IMR-90 (cell line): ENCODE results near the gene ARHGAP28. TPM values are rescaled to one million over a fixed set of nuclear protein-coding genes. Genes with fewer than 3 reads are reported as not detected.

Experiments
- ATAC-seq: fragments of 200-7000 bp; cut with Tn5 transposase; 2 replicates; pipeline ENCODE4 v1.9.1; 2020; ENCODE audit warnings: low read depth, mild to moderate bottlenecking, moderate library complexity
- BruUV-seq: library from RNA; stranded (reverse); fragments of 400-500 nt; replicated peaks from 2 replicates; lab custom pipeline; 2021; lab: Mats Ljungman, UMichigan
- CTCF ChIA-PET: fragments of 300-600 bp; formaldehyde crosslinking; extraction: SDS; loops from one replicate; lab custom pipeline; 2021; ENCODE audit warnings: antibody characterized with exemption; lab: Yijun Ruan, JAX
- POLR2A ChIA-PET: fragments of 300-600 bp; sonication (Branson Sonifier 250); formaldehyde crosslinking; loops from one replicate; lab custom pipeline; 2022; ENCODE audit warnings: antibody characterized with exemption; ENCODE audit not compliant: unreplicated experiment; lab: Charles Lee
- DNase-seq: peaks from one replicate; pipeline ENCODE4 v3.0.0; 2013
- H2AFZ ChIP-seq: replicated peaks from 2 replicates; pipeline ENCODE3; 2013; ENCODE audit warnings: low read length, mild to moderate bottlenecking; ENCODE audit not compliant: poor library complexity
- H2AK5ac ChIP-seq: 2 replicates; pipeline ENCODE4 v1.6.1; 2013; ENCODE audit warnings: low read depth, low read length, inconsistent platforms
- H2AK9ac ChIP-seq: replicated peaks from 2 replicates; pipeline ENCODE3; 2013; ENCODE audit warnings: mild to moderate bottlenecking, low read depth, low read length, moderate library complexity; ENCODE audit not compliant: poor library complexity
- H2BK120ac ChIP-seq: 2 replicates; pipeline ENCODE4 v1.6.1; 2013; ENCODE audit warnings: low read depth, low read length, inconsistent platforms
- H2BK15ac ChIP-seq: 3 replicates; pipeline ENCODE4 v1.6.1; 2013; ENCODE audit warnings: low read depth, low read length, inconsistent platforms
- H2BK20ac ChIP-seq: 2 replicates; pipeline ENCODE4 v1.6.1; 2013; ENCODE audit warnings: low read depth, mild to moderate bottlenecking, inconsistent platforms, low read length, moderate library complexity
- H2BK5ac ChIP-seq: 2 replicates; pipeline ENCODE4 v1.6.1; 2013; ENCODE audit warnings: mild to moderate bottlenecking, low read depth, low read length, inconsistent platforms; ENCODE audit not compliant: poor library complexity, severe bottlenecking
- H3K14ac ChIP-seq: replicated peaks from 2 replicates; pipeline ENCODE4 v1.6.1; 2013; ENCODE audit warnings: low read depth, low read length, inconsistent platforms
- H3K18ac ChIP-seq: 2 replicates; pipeline ENCODE4 v1.6.1; 2013; ENCODE audit warnings: low read depth, low read length, control low read depth
- H3K23ac ChIP-seq: 2 replicates; pipeline ENCODE4 v1.6.1; 2013; ENCODE audit warnings: low read depth, low read length, inconsistent platforms
- H3K27ac ChIP-seq: 2 replicates; pipeline ENCODE4 v1.5.1; 2013; ENCODE audit warnings: mild to moderate bottlenecking, control low read depth, low read length; ENCODE audit not compliant: insufficient read depth
- H3K27me3 ChIP-seq: 2 replicates; pipeline ENCODE4 v1.6.1; 2013; ENCODE audit warnings: low read length; ENCODE audit not compliant: control insufficient read depth, insufficient read depth
- H3K36me3 ChIP-seq: 2 replicates; pipeline ENCODE4 v1.6.1; 2013; ENCODE audit warnings: low read length, mixed read lengths; ENCODE audit not compliant: control insufficient read depth, insufficient read depth
- H3K4ac ChIP-seq: 2 replicates; pipeline ENCODE4 v1.6.1; 2013; ENCODE audit warnings: low read depth, low read length, inconsistent platforms
- H3K4me1 ChIP-seq: 2 replicates; pipeline ENCODE4 v1.6.1; 2013; ENCODE audit warnings: low read length, mixed read lengths; ENCODE audit not compliant: control insufficient read depth, insufficient read depth
- H3K4me2 ChIP-seq: 2 replicates; pipeline ENCODE4 v1.6.1; 2013; ENCODE audit warnings: low read depth, mild to moderate bottlenecking, control low read depth, low read length, moderate library complexity
- H3K4me3 ChIP-seq: 2 replicates; pipeline ENCODE4 v1.5.1; 2013; ENCODE audit warnings: low read depth, mild to moderate bottlenecking, control low read depth, low read length, moderate library complexity; ENCODE audit not compliant: insufficient read depth
- H3K56ac ChIP-seq: 2 replicates; pipeline ENCODE4 v1.6.1; 2013; ENCODE audit warnings: low read length, inconsistent platforms; ENCODE audit not compliant: insufficient read depth; ENCODE audit errors: extremely low read depth
- H3K79me1 ChIP-seq, 2 experiments: 2 replicates each; pipeline ENCODE4 v1.6.1; 2013; ENCODE audit warnings: low read length in 2 of 2, inconsistent platforms in 1 of 2, low read depth in 1 of 2
- H3K9ac ChIP-seq: 2 replicates; pipeline ENCODE4 v1.6.1; 2013; ENCODE audit warnings: low read depth, low read length, control low read depth
- H3K9me1 ChIP-seq: 2 replicates; pipeline ENCODE4 v1.6.1; 2013; ENCODE audit warnings: low read length, inconsistent platforms; ENCODE audit not compliant: insufficient read depth
- H3K9me3 ChIP-seq: 2 replicates; pipeline ENCODE4 v1.6.1; 2013; ENCODE audit warnings: low read length; ENCODE audit not compliant: control insufficient read depth, insufficient read depth
- H4K20me1 ChIP-seq: 2 replicates; pipeline ENCODE4 v1.6.1; 2013; ENCODE audit warnings: low read length, inconsistent platforms; ENCODE audit not compliant: insufficient read depth
- H4K5ac ChIP-seq: 2 replicates; pipeline ENCODE4 v1.6.1; 2013; ENCODE audit warnings: mild to moderate bottlenecking, low read depth, low read length, control low read depth
- H4K8ac ChIP-seq, 2 experiments: 2 replicates each; pipeline ENCODE4 v1.6.1; 2013; ENCODE audit warnings: low read depth in 2 of 2, low read length in 2 of 2, control low read depth in 1 of 2, inconsistent platforms in 1 of 2
- H4K91ac ChIP-seq: 2 replicates; pipeline ENCODE4 v1.6.1; 2013; ENCODE audit warnings: low read depth, low read length, inconsistent platforms; ENCODE audit not compliant: insufficient read depth
- BHLHE40 ChIP-seq: fragments of 150-350 bp; IDR thresholded peaks from 2 replicates; pipeline ENCODE4 v1.6.1; 2016; ENCODE audit warnings: mild to moderate bottlenecking, low read depth, low read length
- CEBPB ChIP-seq: IDR thresholded peaks from 2 replicates; pipeline ENCODE4 v1.6.1; 2012; ENCODE audit warnings: low read depth, low read length, improper control_type of control experiment
- CTCF ChIP-seq: conservative IDR thresholded peaks from 2 replicates; pipeline ENCODE4 v1.5.1; 2012; ENCODE audit warnings: mild to moderate bottlenecking, low read depth, low read length, improper control_type of control experiment
- ELK1 ChIP-seq: fragments of 150-350 bp; IDR thresholded peaks from 2 replicates; pipeline ENCODE4 v1.6.1; 2016; ENCODE audit warnings: low read depth, mild to moderate bottlenecking, low read length, moderate library complexity, borderline replicate concordance
- FOS ChIP-seq: fragments of 150-350 bp; IDR thresholded peaks from 2 replicates; pipeline ENCODE4 v1.6.1; 2016; ENCODE audit warnings: low read depth, low read length
- MAFK ChIP-seq: IDR thresholded peaks from 2 replicates; pipeline ENCODE4 v1.6.1; 2012; ENCODE audit warnings: low read depth, low read length, improper control_type of control experiment
- MXI1 ChIP-seq: IDR thresholded peaks from 2 replicates; pipeline ENCODE4 v1.6.1; 2012; ENCODE audit warnings: low read depth, mild to moderate bottlenecking, low read length, moderate library complexity, borderline replicate concordance
- NFE2L2 ChIP-seq: fragments of 150-350 bp; IDR thresholded peaks from 2 replicates; pipeline ENCODE4 v1.6.1; 2016; ENCODE audit warnings: low read depth, mild to moderate bottlenecking, low read length
- POLR2A ChIP-seq: IDR thresholded peaks from 2 replicates; pipeline ENCODE4 v1.6.1; 2012; ENCODE audit warnings: mild to moderate bottlenecking, low read depth, low read length
- RAD21 ChIP-seq: IDR thresholded peaks from 2 replicates; pipeline ENCODE4 v1.6.1; 2012; ENCODE audit warnings: low read length, improper control_type of control experiment
- RCOR1 ChIP-seq: IDR thresholded peaks from 2 replicates; pipeline ENCODE4 v1.6.1; 2012; ENCODE audit warnings: mild to moderate bottlenecking, low read length, improper control_type of control experiment; ENCODE audit not compliant: insufficient replicate concordance
- RFX5 ChIP-seq: IDR thresholded peaks from 2 replicates; pipeline ENCODE4 v1.8.0; 2012; ENCODE audit warnings: low read depth, mild to moderate bottlenecking, low read length, moderate library complexity
- USF2 ChIP-seq: fragments of 150-350 bp; IDR thresholded peaks from 2 replicates; pipeline ENCODE4 v1.6.1; 2017; ENCODE audit warnings: mild to moderate bottlenecking, antibody characterized with exemption, low read length, low read depth
- WGBS, 2 experiments: methylation state at CpG; one replicate each; pipeline versions ENCODE4 v1.1.5 to v1.1.7; 2013; ENCODE audit warnings: missing lambda C conversion rate in 2 of 2; ENCODE audit not compliant: insufficient read length in 1 of 2; ENCODE audit errors: extremely low coverage in 2 of 2; 5-methylcytosine and 5-hydroxymethylcytosine counted together
- dilution Hi-C: fragments of 300-500 bp; cut with HindIII; formaldehyde crosslinking; loops from one replicate; pipeline ENCODE4 v1.14.3; 2018; ENCODE audit warnings: low sequenced_read_pairs; ENCODE audit not compliant: unreplicated experiment
- in situ Hi-C: fragments of 300-500 bp; cut with MboI; formaldehyde crosslinking; loops from 3 replicates; pipeline ENCODE4 v1.14.3; 2019; ENCODE audit warnings: low sequenced_read_pairs, inconsistent platforms, mixed read lengths
- intact Hi-C: fragments of 100-400 bp; cut with micrococcal nuclease; formaldehyde crosslinking; loops from 2 replicates; pipeline ENCODE4 v1.10.0; 2022
- polyA plus RNA-seq, 3 experiments: library from polyadenylated mRNA; depleted of rRNA; stranded (reverse); fragments of >200 nt; gene quantifications; 2 replicates each; pipeline ENCODE4 v1.2.3, GENCODE V29; 2012; ENCODE audit warnings: low replicate concordance in 1 of 3
- total RNA-seq: library from RNA; depleted of rRNA; stranded (reverse); fragments of >200 nt; gene quantifications from 2 replicates; pipeline ENCODE4 v1.2.3, GENCODE V29; 2012

The ARHGAP28 gene
- total and polyA plus RNA-seq, 2 of the 4 experiments (the other 2 are of a cell fraction): 1.8 to 3.8 TPM

GRCh38 chr18:6752202-6752860 lies 22.8 kb downstream of the ARHGAP28 start (continued):
- TF ChIP-seq RCOR1 (no peak), MXI1 (no peak)

GRCh38 chr18:6755107-6755506 lies 25.6 kb downstream of the ARHGAP28 start:
- Histone ChIP-seq H3K27me3 (no peaks in the 10 kb centered on the region), H3K79me1 (no peaks in the 10 kb centered on the region; a peak in 1 of 4 replicates), H4K20me1 (no peaks in the 10 kb centered on the region), H2AK5ac (no peak overlapping the region), H3K4me1 (peaks cover 8% of the 10 kb centered on the region), H3K9me1 (peaks cover 3% of the 10 kb centered on the region; the same call in 1 of the 2 replicates), H3K4ac (no peak overlapping the region), H2BK120ac (no peak overlapping the region), H3K23ac (no peak overlapping the region), H3K56ac (no peak overlapping the region), H4K91ac (0 out of 2 replicates have a peak overlapping the region, but pooled peaks have one; percentile 20), H3K4me3 (no peak overlapping the region), H4K8ac (no peak overlapping the region), H2BK5ac (no peak overlapping the region), H2AK9ac (no peak overlapping the region), H4K5ac (no peak overlapping the region), H3K27ac (no peak overlapping the region), H2AFZ (no peak overlapping the region), H3K36me3 (peaks cover 4% of the 10 kb centered on the region; the same call in 1 of the 2 replicates), H3K9me3 (peaks cover 3% of the 10 kb centered on the region; the same call in 1 of the 2 replicates), H2BK15ac (no peak overlapping the region; the same call in 2 of the 3 replicates), H3K4me2 (no peak overlapping the region), H2BK20ac (no peak overlapping the region), H3K9ac (no peak overlapping the region), H3K14ac (no peak overlapping the region), H3K18ac (no peak overlapping the region)
- ATAC-seq (no peak), DNase-seq (peak; percentile 61)
- POLR2A ChIA-PET: no interaction called here
- dilution Hi-C loops (no loop called here), intact Hi-C loops (no loop called here), in situ Hi-C loops (no loop called here)
- WGBS, 2 experiments: 40% methylated on average over 2 of the region's 5 CpGs; no CpG with 5 or more reads in 1 of the 2 experiments
- CTCF ChIA-PET: no interaction called here
- BruUV-seq: no TSS peak
- TF ChIP-seq RAD21 (no peak), MAFK (no peak), RCOR1 (no peak), CTCF (no peak), FOS (no peak), POLR2A (no peak), CEBPB (no peak), MXI1 (no peak), NFE2L2 (no peak), ELK1 (no peak), USF2 (no peak), RFX5 (no peak), BHLHE40 (no peak)
